DOHH2 (cell line): ENCODE results near the gene SBK1.

Source experiments
- EZH2phosphoT487 ChIP-seq: fragments of 200-600 bp; sonication (generic); IDR thresholded peaks from 2 replicates; pipeline ENCODE4 v1.6.1; 2017; ENCODE audit warnings: borderline replicate concordance, mild to moderate bottlenecking, antibody characterized with exemption, low read length, moderate library complexity, mixed read lengths
- TF ChIP-seq, protein P1 (sequence below): fragments of 200-600 bp; sonication (generic); IDR thresholded peaks from one replicate; pipeline ENCODE4 v1.5.1; 2014; ENCODE audit warnings: antibody characterized with exemption, mild to moderate bottlenecking, low read depth, low read length; ENCODE audit not compliant: poor library complexity, severe bottlenecking

DNA sequence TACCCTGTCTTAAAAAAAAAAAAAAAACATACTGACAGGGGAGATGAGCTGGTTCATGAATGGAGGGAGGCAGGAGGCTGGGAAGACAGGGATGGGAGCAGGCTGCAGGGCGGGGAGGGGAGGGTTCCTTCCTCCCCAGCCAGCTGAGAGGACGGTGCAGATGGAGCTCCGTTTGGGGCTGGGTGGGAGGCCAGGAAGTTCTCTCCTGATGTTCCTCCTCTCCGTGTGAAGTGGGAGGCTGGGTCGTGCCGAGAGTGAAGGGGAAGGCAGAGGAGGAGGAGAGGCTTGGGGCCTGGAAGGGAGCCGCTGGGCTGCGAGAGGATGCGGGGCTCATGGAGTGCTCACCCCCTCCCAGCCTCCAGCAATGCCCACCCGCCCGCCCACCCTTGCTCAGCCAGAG is 21.3 kb downstream of the SBK1 start:
- TF ChIP-seq, protein P1, sequence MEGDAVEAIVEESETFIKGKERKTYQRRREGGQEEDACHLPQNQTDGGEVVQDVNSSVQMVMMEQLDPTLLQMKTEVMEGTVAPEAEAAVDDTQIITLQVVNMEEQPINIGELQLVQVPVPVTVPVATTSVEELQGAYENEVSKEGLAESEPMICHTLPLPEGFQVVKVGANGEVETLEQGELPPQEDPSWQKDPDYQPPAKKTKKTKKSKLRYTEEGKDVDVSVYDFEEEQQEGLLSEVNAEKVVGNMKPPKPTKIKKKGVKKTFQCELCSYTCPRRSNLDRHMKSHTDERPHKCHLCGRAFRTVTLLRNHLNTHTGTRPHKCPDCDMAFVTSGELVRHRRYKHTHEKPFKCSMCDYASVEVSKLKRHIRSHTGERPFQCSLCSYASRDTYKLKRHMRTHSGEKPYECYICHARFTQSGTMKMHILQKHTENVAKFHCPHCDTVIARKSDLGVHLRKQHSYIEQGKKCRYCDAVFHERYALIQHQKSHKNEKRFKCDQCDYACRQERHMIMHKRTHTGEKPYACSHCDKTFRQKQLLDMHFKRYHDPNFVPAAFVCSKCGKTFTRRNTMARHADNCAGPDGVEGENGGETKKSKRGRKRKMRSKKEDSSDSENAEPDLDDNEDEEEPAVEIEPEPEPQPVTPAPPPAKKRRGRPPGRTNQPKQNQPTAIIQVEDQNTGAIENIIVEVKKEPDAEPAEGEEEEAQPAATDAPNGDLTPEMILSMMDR = no peak
- no peak for TF ChIP-seq EZH2phosphoT487
